ENCODE data around the gene MVB12A. TPM values are rescaled to one million over a fixed set of nuclear protein-coding genes. Genes with fewer than 3 reads are reported as not detected.

MVB12A gene
- total RNA-seq, 1 donor from 2014 or later: 41.0 TPM

DNA sequence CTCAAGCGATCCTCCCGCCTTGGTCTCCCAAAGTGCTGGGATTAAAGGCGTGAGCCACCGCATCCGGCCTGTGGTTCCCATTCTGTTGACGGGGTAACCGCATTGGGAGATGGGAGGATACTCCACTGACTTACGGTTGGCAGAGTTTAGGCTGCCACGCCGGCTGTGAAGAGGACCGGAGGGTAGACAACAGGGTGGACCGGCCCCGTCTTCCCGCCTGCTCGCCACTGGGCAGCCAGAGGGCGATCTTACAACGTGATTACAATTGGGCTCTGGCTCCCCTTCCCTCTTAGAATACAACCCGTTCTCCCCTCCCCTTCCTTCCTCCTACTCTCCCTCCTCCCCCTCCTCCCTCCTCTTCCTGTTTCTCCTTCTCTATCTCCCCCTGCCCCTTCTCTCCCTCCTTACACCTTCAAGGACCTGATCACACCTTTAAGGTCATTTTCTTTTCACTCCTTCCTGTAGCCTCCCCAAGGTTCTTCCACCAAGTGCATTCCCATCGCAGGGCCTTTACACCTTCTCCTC lies 24.9 kb upstream of the MVB12A start:
- Histone ChIP-seq H3K9me3 (ENCODE audit: insufficient read depth, low read depth, low read length) (no peaks in the 10 kb centered on the region), H3K36me3 (ENCODE audit: insufficient read depth, low read length) (no peaks in the 10 kb centered on the region), H4K20me1 (ENCODE audit: insufficient read depth, low read length) (no peaks in the 10 kb centered on the region), H3K4me3 (ENCODE audit: insufficient read depth, low read depth, low read length) (no peak overlapping the region), H3K27ac (ENCODE audit: low read depth, low read length) (no peak overlapping the region), H2AFZ (ENCODE audit: low read depth, low read length) (no peak overlapping the region), H3K9ac (ENCODE audit: low read length) (no peak overlapping the region), H3K4me2 (ENCODE audit: low read length) (no peak overlapping the region), H3K27me3 (ENCODE audit: insufficient read depth, low read length) (peaks cover 4% of the 10 kb centered on the region), H3K79me2 (ENCODE audit: insufficient read depth, low read length) (no peaks in the 10 kb centered on the region), H3K4me1 (ENCODE audit: insufficient read depth, low read length) (peaks cover 4% of the 10 kb centered on the region)
- peaks cover 3% of the 10 kb centered on the region for H3K36me3 Mint-ChIP-seq (ENCODE audit: low read depth, unreplicated experiment)
- no peak for FAIRE-seq
- H3K4me1 Mint-ChIP-seq (ENCODE audit: low read depth, unreplicated experiment): peaks cover 4% of the 10 kb centered on the region
- TF ChIP-seq, protein P1, sequence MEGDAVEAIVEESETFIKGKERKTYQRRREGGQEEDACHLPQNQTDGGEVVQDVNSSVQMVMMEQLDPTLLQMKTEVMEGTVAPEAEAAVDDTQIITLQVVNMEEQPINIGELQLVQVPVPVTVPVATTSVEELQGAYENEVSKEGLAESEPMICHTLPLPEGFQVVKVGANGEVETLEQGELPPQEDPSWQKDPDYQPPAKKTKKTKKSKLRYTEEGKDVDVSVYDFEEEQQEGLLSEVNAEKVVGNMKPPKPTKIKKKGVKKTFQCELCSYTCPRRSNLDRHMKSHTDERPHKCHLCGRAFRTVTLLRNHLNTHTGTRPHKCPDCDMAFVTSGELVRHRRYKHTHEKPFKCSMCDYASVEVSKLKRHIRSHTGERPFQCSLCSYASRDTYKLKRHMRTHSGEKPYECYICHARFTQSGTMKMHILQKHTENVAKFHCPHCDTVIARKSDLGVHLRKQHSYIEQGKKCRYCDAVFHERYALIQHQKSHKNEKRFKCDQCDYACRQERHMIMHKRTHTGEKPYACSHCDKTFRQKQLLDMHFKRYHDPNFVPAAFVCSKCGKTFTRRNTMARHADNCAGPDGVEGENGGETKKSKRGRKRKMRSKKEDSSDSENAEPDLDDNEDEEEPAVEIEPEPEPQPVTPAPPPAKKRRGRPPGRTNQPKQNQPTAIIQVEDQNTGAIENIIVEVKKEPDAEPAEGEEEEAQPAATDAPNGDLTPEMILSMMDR (IDR thresholded peaks at IDR 0.05; ENCODE audit: insufficient read depth, low read depth, low read length): peak; percentile 27
- TF ChIP-seq EZH2 (IDR thresholded peaks at IDR 0.05; ENCODE audit: insufficient read depth, low read length): no peak
- no peak overlapping the region for H3K27ac Mint-ChIP-seq (ENCODE audit: unreplicated experiment)
- no peaks in the 10 kb centered on the region for H3K27me3 Mint-ChIP-seq (ENCODE audit: low read depth, unreplicated experiment)
- H3K4me3 Mint-ChIP-seq (ENCODE audit: unreplicated experiment): no peak overlapping the region
- no peaks in the 10 kb centered on the region for H3K9me3 Mint-ChIP-seq (ENCODE audit: unreplicated experiment)
- DNase-seq (ENCODE audit: low read depth): peak; percentile 29

- peaks cover 10% of the 10 kb centered on the region for H3K36me3 Mint-ChIP-seq (ENCODE audit: low read depth, unreplicated experiment)
- peaks cover 3% of the 10 kb centered on the region for H3K27me3 ChIP-seq (ENCODE audit: insufficient read depth, low read length)
- no peak overlapping the region for H3K9ac ChIP-seq (ENCODE audit: low read length)
- H3K27me3 Mint-ChIP-seq (ENCODE audit: low read depth, unreplicated experiment): no peaks in the 10 kb centered on the region
- H3K9me3 ChIP-seq (ENCODE audit: insufficient read depth, low read depth, low read length): no peaks in the 10 kb centered on the region
- no peak for TF ChIP-seq EZH2 (IDR thresholded peaks at IDR 0.05; ENCODE audit: insufficient read depth, low read length)
- TF ChIP-seq, protein P1 (IDR thresholded peaks at IDR 0.05; ENCODE audit: insufficient read depth, low read depth, low read length): no peak
- H3K9me3 Mint-ChIP-seq (ENCODE audit: unreplicated experiment): no peaks in the 10 kb centered on the region
- H3K4me2 ChIP-seq (ENCODE audit: low read length): no peak overlapping the region
- H4K20me1 ChIP-seq (ENCODE audit: insufficient read depth, low read length): no peaks in the 10 kb centered on the region
- H3K27ac Mint-ChIP-seq (ENCODE audit: unreplicated experiment): no peak overlapping the region
- H3K4me3 ChIP-seq (ENCODE audit: insufficient read depth, low read depth, low read length): no peak overlapping the region
- FAIRE-seq: no peak
- no peak for DNase-seq (ENCODE audit: low read depth)
- no peak overlapping the region for H3K4me3 Mint-ChIP-seq (ENCODE audit: unreplicated experiment)
- H3K4me1 Mint-ChIP-seq (ENCODE audit: low read depth, unreplicated experiment): peaks cover 7% of the 10 kb centered on the region
- no peak overlapping the region for H2AFZ ChIP-seq (ENCODE audit: low read depth, low read length)
- H3K27ac ChIP-seq (ENCODE audit: low read depth, low read length): no peak overlapping the region
- no peaks in the 10 kb centered on the region for H3K79me2 ChIP-seq (ENCODE audit: insufficient read depth, low read length)
- no peaks in the 10 kb centered on the region for H3K36me3 ChIP-seq (ENCODE audit: insufficient read depth, low read length)
- no peaks in the 10 kb centered on the region for H3K4me1 ChIP-seq (ENCODE audit: insufficient read depth, low read length)
Measured at GRCh38 chr19:17398902-17399527, 20.8 kb upstream of the MVB12A start.

DNA sequence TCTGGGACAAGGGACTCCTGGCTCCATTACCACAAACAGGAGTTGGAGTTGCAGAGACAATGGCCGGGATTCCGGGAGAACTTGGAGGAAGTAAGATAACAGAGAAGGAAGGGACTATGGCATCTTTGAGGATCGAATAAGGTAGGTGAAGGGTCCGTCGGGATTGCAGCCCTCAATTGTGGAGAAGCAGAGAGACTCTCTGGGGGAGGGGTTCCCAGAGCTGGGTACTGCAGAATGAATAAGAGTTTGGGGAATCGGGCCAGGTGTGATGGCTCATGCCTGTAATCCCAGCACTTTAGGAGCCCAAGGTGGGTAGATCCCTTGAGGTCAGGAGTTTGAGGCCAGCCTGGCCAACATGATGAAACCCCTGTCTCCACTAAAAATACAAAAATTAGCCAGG lies 18.2 kb upstream of the MVB12A start:
- no peaks in the 10 kb centered on the region for H3K36me3 ChIP-seq (ENCODE audit: insufficient read depth, low read length)
- no peak overlapping the region for H3K27ac ChIP-seq (ENCODE audit: low read depth, low read length)
- H3K9ac ChIP-seq (ENCODE audit: low read length): no peak overlapping the region
- peaks cover 11% of the 10 kb centered on the region for H3K36me3 Mint-ChIP-seq (ENCODE audit: low read depth, unreplicated experiment)
- TF ChIP-seq, protein P1 (IDR thresholded peaks at IDR 0.05; ENCODE audit: insufficient read depth, low read depth, low read length): no peak
- no peak for TF ChIP-seq EZH2 (IDR thresholded peaks at IDR 0.05; ENCODE audit: insufficient read depth, low read length)
- no peaks in the 10 kb centered on the region for H3K27me3 Mint-ChIP-seq (ENCODE audit: low read depth, unreplicated experiment)
- FAIRE-seq (no peak), DNase-seq (ENCODE audit: low read depth) (no peak)
- no peaks in the 10 kb centered on the region for H3K27me3 ChIP-seq (ENCODE audit: insufficient read depth, low read length)
- no peak overlapping the region for H2AFZ ChIP-seq (ENCODE audit: low read depth, low read length)
- no peaks in the 10 kb centered on the region for H4K20me1 ChIP-seq (ENCODE audit: insufficient read depth, low read length)
- peak overlapping the region; percentile 62 for H3K4me3 Mint-ChIP-seq (ENCODE audit: unreplicated experiment)
- H3K79me2 ChIP-seq (ENCODE audit: insufficient read depth, low read length): no peaks in the 10 kb centered on the region
- peaks cover 9% of the 10 kb centered on the region for H3K4me1 Mint-ChIP-seq (ENCODE audit: low read depth, unreplicated experiment)
- H3K9me3 Mint-ChIP-seq (ENCODE audit: unreplicated experiment): no peaks in the 10 kb centered on the region
- H3K4me2 ChIP-seq (ENCODE audit: low read length): no peak overlapping the region
- H3K27ac Mint-ChIP-seq (ENCODE audit: unreplicated experiment): no peak overlapping the region
- H3K4me3 ChIP-seq (ENCODE audit: insufficient read depth, low read depth, low read length): no peak overlapping the region
- no peaks in the 10 kb centered on the region for H3K9me3 ChIP-seq (ENCODE audit: insufficient read depth, low read depth, low read length)
- peaks cover 6% of the 10 kb centered on the region for H3K4me1 ChIP-seq (ENCODE audit: insufficient read depth, low read length)
